WTC11 (cell line): ENCODE measurements around the gene MRPL24. TPM values are rescaled to one million over a fixed set of nuclear protein-coding genes. Genes with fewer than 3 reads are reported as not detected.
A peak's percentile ranks its signal among the peaks of the same experiment; 100 is the strongest.

ENCODE experiments used
- ARID4B ChIP-seq: sonication (generic); formaldehyde crosslinking; IDR thresholded peaks from 2 replicates; pipeline ENCODE4 v1.8.0; 2023; ENCODE audit warnings: missing genetic modification reagents, mild to moderate bottlenecking, borderline replicate concordance
- CREM ChIP-seq: sonication (generic); formaldehyde crosslinking; IDR thresholded peaks from 2 replicates; pipeline ENCODE4 v1.8.1; 2022; ENCODE audit warnings: mild to moderate bottlenecking, missing genetic modification reagents, moderate library complexity
- E2F5 ChIP-seq: sonication (generic); formaldehyde crosslinking; IDR thresholded peaks from 2 replicates; pipeline ENCODE4 v1.8.1; 2022; ENCODE audit warnings: mild to moderate bottlenecking, moderate library complexity, missing genetic modification reagents
- EMX1 ChIP-seq: fragments of 250-450 bp; sonication (Bioruptor Pico); IDR thresholded peaks from 2 replicates; pipeline ENCODE4 v1.8.0; 2021; ENCODE audit warnings: mild to moderate bottlenecking
- FOXP1 ChIP-seq: sonication (generic); formaldehyde crosslinking; IDR thresholded peaks from 2 replicates; pipeline ENCODE4 v1.8.0; 2022; ENCODE audit warnings: missing genetic modification reagents, mild to moderate bottlenecking, moderate library complexity, borderline replicate concordance
- SP1 ChIP-seq: sonication (generic); formaldehyde crosslinking; conservative IDR thresholded peaks from 2 replicates; pipeline ENCODE4 v1.8.1; 2022; ENCODE audit warnings: missing genetic modification reagents
- USF2 ChIP-seq: sonication (generic); formaldehyde crosslinking; IDR thresholded peaks from 2 replicates; pipeline ENCODE4 v1.8.1; 2023; ENCODE audit warnings: mild to moderate bottlenecking, missing genetic modification reagents, moderate library complexity
- ZNF281 ChIP-seq: sonication (generic); formaldehyde crosslinking; IDR thresholded peaks from 2 replicates; pipeline ENCODE4 v1.8.0; 2023; ENCODE audit warnings: mild to moderate bottlenecking, missing genetic modification reagents
- ZNF416 ChIP-seq: fragments of 250-450 bp; sonication (Bioruptor Pico); IDR thresholded peaks from 2 replicates; pipeline ENCODE4 v1.9.0; 2021; ENCODE audit warnings: mild to moderate bottlenecking, inconsistent platforms
- ZNF532 ChIP-seq: fragments of 250-450 bp; sonication (Bioruptor Pico); IDR thresholded peaks from 2 replicates; pipeline ENCODE4 v1.9.0; 2021; ENCODE audit warnings: mild to moderate bottlenecking, borderline replicate concordance
- ZNF671 ChIP-seq: fragments of 250-450 bp; sonication (Bioruptor Pico); IDR thresholded peaks from 2 replicates; pipeline ENCODE4 v1.8.0; 2021; ENCODE audit warnings: mild to moderate bottlenecking
- total RNA-seq: library from RNA; stranded (reverse); gene quantifications from 3 replicates; pipeline ENCODE4 v1.2.3, GENCODE V29; 2021
- TF ChIP-seq, protein P1 (sequence below): sonication (generic); formaldehyde crosslinking; IDR thresholded peaks from 2 replicates; pipeline ENCODE4 v1.8.0; 2022; ENCODE audit warnings: missing genetic modification reagents
- TF ChIP-seq, protein P2 (sequence below): sonication (generic); formaldehyde crosslinking; IDR thresholded peaks from 2 replicates; pipeline ENCODE4 v1.8.0; 2023; ENCODE audit warnings: missing genetic modification reagents
- TF ChIP-seq, protein P3 (sequence below): sonication (generic); formaldehyde crosslinking; IDR thresholded peaks from 2 replicates; pipeline ENCODE4 v1.8.1; 2022; ENCODE audit warnings: missing genetic modification reagents, borderline replicate concordance
- TF ChIP-seq, protein P4 (sequence below): fragments of 250-450 bp; sonication (Bioruptor Pico); IDR thresholded peaks from 2 replicates; pipeline ENCODE4 v1.9.0; 2021; ENCODE audit warnings: mild to moderate bottlenecking

Gene MRPL24
- total RNA-seq, 1 experiment from 2014 or later, result 35.2 TPM

GRCh38 chr1:156740741-156741480 lies at the start of gene MRPL24 (continued):
- TF ChIP-seq, protein P1, sequence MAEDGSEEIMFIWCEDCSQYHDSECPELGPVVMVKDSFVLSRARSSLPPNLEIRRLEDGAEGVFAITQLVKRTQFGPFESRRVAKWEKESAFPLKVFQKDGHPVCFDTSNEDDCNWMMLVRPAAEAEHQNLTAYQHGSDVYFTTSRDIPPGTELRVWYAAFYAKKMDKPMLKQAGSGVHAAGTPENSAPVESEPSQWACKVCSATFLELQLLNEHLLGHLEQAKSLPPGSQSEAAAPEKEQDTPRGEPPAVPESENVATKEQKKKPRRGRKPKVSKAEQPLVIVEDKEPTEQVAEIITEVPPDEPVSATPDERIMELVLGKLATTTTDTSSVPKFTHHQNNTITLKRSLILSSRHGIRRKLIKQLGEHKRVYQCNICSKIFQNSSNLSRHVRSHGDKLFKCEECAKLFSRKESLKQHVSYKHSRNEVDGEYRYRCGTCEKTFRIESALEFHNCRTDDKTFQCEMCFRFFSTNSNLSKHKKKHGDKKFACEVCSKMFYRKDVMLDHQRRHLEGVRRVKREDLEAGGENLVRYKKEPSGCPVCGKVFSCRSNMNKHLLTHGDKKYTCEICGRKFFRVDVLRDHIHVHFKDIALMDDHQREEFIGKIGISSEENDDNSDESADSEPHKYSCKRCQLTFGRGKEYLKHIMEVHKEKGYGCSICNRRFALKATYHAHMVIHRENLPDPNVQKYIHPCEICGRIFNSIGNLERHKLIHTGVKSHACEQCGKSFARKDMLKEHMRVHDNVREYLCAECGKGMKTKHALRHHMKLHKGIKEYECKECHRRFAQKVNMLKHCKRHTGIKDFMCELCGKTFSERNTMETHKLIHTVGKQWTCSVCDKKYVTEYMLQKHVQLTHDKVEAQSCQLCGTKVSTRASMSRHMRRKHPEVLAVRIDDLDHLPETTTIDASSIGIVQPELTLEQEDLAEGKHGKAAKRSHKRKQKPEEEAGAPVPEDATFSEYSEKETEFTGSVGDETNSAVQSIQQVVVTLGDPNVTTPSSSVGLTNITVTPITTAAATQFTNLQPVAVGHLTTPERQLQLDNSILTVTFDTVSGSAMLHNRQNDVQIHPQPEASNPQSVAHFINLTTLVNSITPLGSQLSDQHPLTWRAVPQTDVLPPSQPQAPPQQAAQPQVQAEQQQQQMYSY, result peak; percentile 9; the same call in 1 of the 2 replicates
- peak; percentile 96 for TF ChIP-seq SP1 (CRISPR knock-in tag)
- no peak for TF ChIP-seq ZNF532 (CRISPR knock-in tag)
- 0 out of 2 replicates have a peak, but pooled peaks have one; percentile 57 for TF ChIP-seq EMX1
- peak; percentile 87 for TF ChIP-seq E2F5 (CRISPR knock-in tag)
- TF ChIP-seq ZNF281 (CRISPR knock-in tag), result peak; percentile 78
- TF ChIP-seq, protein P2, sequence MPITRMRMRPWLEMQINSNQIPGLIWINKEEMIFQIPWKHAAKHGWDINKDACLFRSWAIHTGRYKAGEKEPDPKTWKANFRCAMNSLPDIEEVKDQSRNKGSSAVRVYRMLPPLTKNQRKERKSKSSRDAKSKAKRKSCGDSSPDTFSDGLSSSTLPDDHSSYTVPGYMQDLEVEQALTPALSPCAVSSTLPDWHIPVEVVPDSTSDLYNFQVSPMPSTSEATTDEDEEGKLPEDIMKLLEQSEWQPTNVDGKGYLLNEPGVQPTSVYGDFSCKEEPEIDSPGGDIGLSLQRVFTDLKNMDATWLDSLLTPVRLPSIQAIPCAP, result peak; percentile 35; the same call in 1 of the 2 replicates
- TF ChIP-seq ZNF416 (CRISPR knock-in tag), result no peak
- TF ChIP-seq ARID4B (CRISPR knock-in tag), result peak; percentile 21; the same call in 1 of the 2 replicates
- no peak for TF ChIP-seq ZNF671
- TF ChIP-seq FOXP1 (CRISPR knock-in tag), result peak; percentile 74; the same call in 1 of the 2 replicates
- TF ChIP-seq, protein P3, sequence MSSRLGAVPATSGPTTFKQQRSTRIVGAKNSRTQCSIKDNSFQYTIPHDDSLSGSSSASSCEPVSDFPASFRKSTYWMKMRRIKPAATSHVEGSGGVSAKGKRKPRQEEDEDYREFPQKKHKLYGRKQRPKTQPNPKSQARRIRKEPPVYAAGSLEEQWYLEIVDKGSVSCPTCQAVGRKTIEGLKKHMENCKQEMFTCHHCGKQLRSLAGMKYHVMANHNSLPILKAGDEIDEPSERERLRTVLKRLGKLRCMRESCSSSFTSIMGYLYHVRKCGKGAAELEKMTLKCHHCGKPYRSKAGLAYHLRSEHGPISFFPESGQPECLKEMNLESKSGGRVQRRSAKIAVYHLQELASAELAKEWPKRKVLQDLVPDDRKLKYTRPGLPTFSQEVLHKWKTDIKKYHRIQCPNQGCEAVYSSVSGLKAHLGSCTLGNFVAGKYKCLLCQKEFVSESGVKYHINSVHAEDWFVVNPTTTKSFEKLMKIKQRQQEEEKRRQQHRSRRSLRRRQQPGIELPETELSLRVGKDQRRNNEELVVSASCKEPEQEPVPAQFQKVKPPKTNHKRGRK, result no peak
- TF ChIP-seq, protein P4, sequence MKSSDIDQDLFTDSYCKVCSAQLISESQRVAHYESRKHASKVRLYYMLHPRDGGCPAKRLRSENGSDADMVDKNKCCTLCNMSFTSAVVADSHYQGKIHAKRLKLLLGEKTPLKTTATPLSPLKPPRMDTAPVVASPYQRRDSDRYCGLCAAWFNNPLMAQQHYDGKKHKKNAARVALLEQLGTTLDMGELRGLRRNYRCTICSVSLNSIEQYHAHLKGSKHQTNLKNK, result 0 out of 2 replicates have a peak, but pooled peaks have one; percentile 21
- TF ChIP-seq CREM (CRISPR knock-in tag), result peak; percentile 91
- TF ChIP-seq USF2 (CRISPR knock-in tag), result peak; percentile 69
